H1 (cell line): Measurements from ENCODE around the gene GIPR. TPM values are rescaled to one million over a fixed set of nuclear protein-coding genes. Genes with fewer than 3 reads are reported as not detected.

Source experiments
- ATF2 ChIP-seq: IDR thresholded peaks from 2 replicates; pipeline ENCODE4 v1.6.1; 2012; ENCODE audit warnings: low read length, inconsistent platforms
- BCL11A ChIP-seq, 2 experiments: IDR thresholded peaks; one replicate each; pipeline ENCODE4 v1.6.1; 2011; ENCODE audit warnings: low read depth in 2 of 2, low read length in 2 of 2, mild to moderate bottlenecking in 2 of 2
- CHD2 ChIP-seq: IDR thresholded peaks from 2 replicates; pipeline ENCODE4 v1.6.1; 2012; ENCODE audit warnings: low read length, improper control_type of control experiment
- CHD7 ChIP-seq: fragments of 300-600 bp; sonication (generic); IDR thresholded peaks from 2 replicates; pipeline ENCODE4 v1.7.1; 2012; ENCODE audit warnings: low read length, moderate library complexity, mild to moderate bottlenecking, inconsistent platforms; ENCODE audit not compliant: insufficient replicate concordance
- TAF7 ChIP-seq: optimal IDR thresholded peaks from 2 replicates; pipeline ENCODE3; 2011; ENCODE audit warnings: low read depth, mild to moderate bottlenecking, inconsistent platforms, low read length, moderate library complexity, borderline replicate concordance
- TCF12 ChIP-seq: IDR thresholded peaks from 2 replicates; pipeline ENCODE4 v1.6.1; 2011; ENCODE audit warnings: low read depth, mild to moderate bottlenecking, low read length
- polyA plus RNA-seq, 7 experiments: library from polyadenylated mRNA; depleted of rRNA in 3 of 7; stranded (reverse) in 5 of 7; unstranded in 2 of 7; fragments of >200 nt in 5 of 7; fragments of 200-250 nt in 2 of 7; gene quantifications; 1 replicate in 5 of 7; 2 replicates in 1 of 7; 4 replicates in 1 of 7; pipeline versions ENCODE4 v1.2.1 to v1.2.3, GENCODE V29; 2011 to 2013; ENCODE audit warnings: missing spikeins in 2 of 7, mixed read lengths in 2 of 7
- total RNA-seq: library from RNA; stranded (reverse); fragmentation: NEBNext Ultra II Directional; extraction: Animal tissue kit (Norgen Biotek cat#: 25700); gene quantifications from 2 replicates; pipeline ENCODE4 v1.2.1, GENCODE V29; 2021

GIPR gene
- total and polyA plus RNA-seq, 2 of the 8 experiments (the other 6 are each of a cell fraction or from before 2014, with no cell fraction given): 0.42 to 1.3 TPM

- TF ChIP-seq CHD7: no peak
- TF ChIP-seq ATF2: no peak
- no peak for TF ChIP-seq CHD2
- TF ChIP-seq TAF7: no peak
- no peak for TF ChIP-seq TCF12
- TF ChIP-seq BCL11A (IDR thresholded peaks at IDR 0.05; ENCODE audit: low read depth in 2 of 2, low read length in 2 of 2): no peak
Measured at GRCh38 chr19:45638930-45639729, 28.9 kb upstream of the GIPR start, which contains the start of gene EML2 (continued).
